ENCODE data around the gene CEP89. TPM values are rescaled to one million over a fixed set of nuclear protein-coding genes. Genes with fewer than 3 reads are reported as not detected.

CEP89 gene
- total RNA-seq, 1 experiment from 2014 or later, result 31.1 TPM

GRCh38 chr19:32880622-32881021, 91.1 kb downstream of the CEP89 start:
- Mint-ChIP-seq H3K27me3 (ENCODE audit: unreplicated experiment) (no peaks in the 10 kb centered on the region), H3K27ac (ENCODE audit: unreplicated experiment) (no peak overlapping the region), H3K4me3 (ENCODE audit: low read depth, unreplicated experiment) (no peak overlapping the region), H3K4me1 (ENCODE audit: low read depth, unreplicated experiment) (no peaks in the 10 kb centered on the region), H3K9me3 (ENCODE audit: low read depth, unreplicated experiment) (no peaks in the 10 kb centered on the region), H3K36me3 (ENCODE audit: insufficient read depth, unreplicated experiment) (no peaks in the 10 kb centered on the region)
- no peak for DNase-seq
- intact Hi-C loops (cut with micrococcal nuclease; ENCODE audit: unreplicated experiment), result no loop called here
- BruUV-seq (replicated peaks), result no TSS peak
- TF ChIP-seq CTCF (IDR thresholded peaks at IDR 0.05; ENCODE audit: unreplicated experiment), result no peak
- CTCF ChIA-PET, result no interaction called here

GRCh38 chr19:32879741-32880140, 92.0 kb downstream of the CEP89 start:
- CTCF ChIA-PET, result no interaction called here
- Mint-ChIP-seq H3K9me3 (ENCODE audit: low read depth, unreplicated experiment) (no peaks in the 10 kb centered on the region), H3K4me1 (ENCODE audit: low read depth, unreplicated experiment) (no peaks in the 10 kb centered on the region), H3K27ac (ENCODE audit: unreplicated experiment) (no peak overlapping the region), H3K36me3 (ENCODE audit: insufficient read depth, unreplicated experiment) (no peaks in the 10 kb centered on the region), H3K27me3 (ENCODE audit: unreplicated experiment) (no peaks in the 10 kb centered on the region), H3K4me3 (ENCODE audit: low read depth, unreplicated experiment) (no peak overlapping the region)
- BruUV-seq (replicated peaks), result no TSS peak
- no peak for TF ChIP-seq CTCF (IDR thresholded peaks at IDR 0.05; ENCODE audit: unreplicated experiment)
- intact Hi-C loops (cut with micrococcal nuclease; ENCODE audit: unreplicated experiment), result no loop called here
- no peak for DNase-seq

GRCh38 chr19:32878988-32879387, 92.8 kb downstream of the CEP89 start:
- BruUV-seq (replicated peaks), result no TSS peak
- CTCF ChIA-PET, result interaction anchor here (0.9 kb wide), 1 partner anchor 10 kb away, joined by 6 read pairs; the partner anchor contains the start of gene SLC7A9
- TF ChIP-seq CTCF (IDR thresholded peaks at IDR 0.05; ENCODE audit: unreplicated experiment), result no peak
- no peak overlapping the region for H3K27ac Mint-ChIP-seq (ENCODE audit: unreplicated experiment)
- no peak for DNase-seq
- H3K9me3 Mint-ChIP-seq (ENCODE audit: low read depth, unreplicated experiment), result no peaks in the 10 kb centered on the region
- H3K36me3 Mint-ChIP-seq (ENCODE audit: insufficient read depth, unreplicated experiment), result no peaks in the 10 kb centered on the region
- no peaks in the 10 kb centered on the region for H3K4me1 Mint-ChIP-seq (ENCODE audit: low read depth, unreplicated experiment)
- H3K27me3 Mint-ChIP-seq (ENCODE audit: unreplicated experiment), result no peaks in the 10 kb centered on the region
- intact Hi-C loops (cut with micrococcal nuclease; ENCODE audit: unreplicated experiment), result no loop called here
- H3K4me3 Mint-ChIP-seq (ENCODE audit: low read depth, unreplicated experiment), result no peak overlapping the region

GRCh38 chr19:32877977-32878745, 93.6 kb downstream of the CEP89 start:
- Mint-ChIP-seq H3K27me3 (ENCODE audit: unreplicated experiment) (no peaks in the 10 kb centered on the region), H3K9me3 (ENCODE audit: low read depth, unreplicated experiment) (no peaks in the 10 kb centered on the region), H3K36me3 (ENCODE audit: insufficient read depth, unreplicated experiment) (no peaks in the 10 kb centered on the region), H3K4me3 (ENCODE audit: low read depth, unreplicated experiment) (no peak overlapping the region), H3K27ac (ENCODE audit: unreplicated experiment) (no peak overlapping the region), H3K4me1 (ENCODE audit: low read depth, unreplicated experiment) (no peaks in the 10 kb centered on the region)
- intact Hi-C loops (cut with micrococcal nuclease; ENCODE audit: unreplicated experiment), result no loop called here
- CTCF ChIA-PET, result interaction anchor here (0.9 kb wide), 1 partner anchor 9 kb away, joined by 6 read pairs; the partner anchor contains the start of gene SLC7A9
- TF ChIP-seq CTCF (IDR thresholded peaks at IDR 0.05; ENCODE audit: unreplicated experiment), result no peak
- no TSS peak for BruUV-seq (replicated peaks)
- no peak for DNase-seq
